ENCODE data around the gene DDIT3.
A peak's percentile ranks its signal among the peaks of the same experiment; 100 is the strongest.

DDIT3 gene

GRCh38 chr12:57487597-57488401 is 32.5 kb downstream of the DDIT3 start, which contains the start of gene MARS1:
MARS1 (plus strand) TSS chr12:57488068; CDS start chr12:57488091, 23 bp downstream.
- DNase-seq (ENCODE audit: low read depth in 1 of 2, low spot score in 1 of 2), result peak; percentile 75 to 92

- DNase-seq (ENCODE audit: low read depth in 1 of 2, low spot score in 1 of 2), result no peak
These were observed 33.2 kb downstream of the DDIT3 start for GRCh38 chr12:57487055-57487596.

GRCh38 chr12:57485695-57486094 is 34.6 kb downstream of the DDIT3 start:
- no peak for DNase-seq (ENCODE audit: low read depth in 1 of 2, low spot score in 1 of 2)

- no peak for DNase-seq (ENCODE audit: low read depth in 1 of 2, low spot score in 1 of 2)
These were observed 36.8 kb downstream of the DDIT3 start for GRCh38 chr12:57483466-57483865.

- no peak for DNase-seq (ENCODE audit: low read depth in 1 of 2, low spot score in 1 of 2)
These were observed 38.6 kb downstream of the DDIT3 start for GRCh38 chr12:57481671-57482070.

- peak in 1 of 2 donors; percentile 59 for DNase-seq (ENCODE audit: low read depth in 1 of 2, low spot score in 1 of 2)
These were observed 40.8 kb downstream of the DDIT3 start, which contains the start of gene ARHGAP9 for GRCh38 chr12:57479376-57480115. ARHGAP9 (minus strand) TSS chr12:57479866; CDS start chr12:57479406, 460 bp downstream.

- DNase-seq (ENCODE audit: low read depth in 1 of 2, low spot score in 1 of 2), result no peak
These were observed 41.3 kb downstream of the DDIT3 start for GRCh38 chr12:57479043-57479375.

GRCh38 chr12:57477710-57478681 is 42.3 kb downstream of the DDIT3 start:
- no peak for DNase-seq (ENCODE audit: low read depth in 1 of 2, low spot score in 1 of 2)

- no peak for DNase-seq (ENCODE audit: low read depth in 1 of 2, low spot score in 1 of 2)
These were observed 43.2 kb downstream of the DDIT3 start for GRCh38 chr12:57476993-57477709.

- peak; percentile 51 for DNase-seq (ENCODE audit: low read depth in 1 of 2, low spot score in 1 of 2)
These were observed 43.9 kb downstream of the DDIT3 start for GRCh38 chr12:57476162-57476992.

- no peak for DNase-seq (ENCODE audit: low read depth in 1 of 2, low spot score in 1 of 2)
These were observed 44.8 kb downstream of the DDIT3 start for GRCh38 chr12:57475271-57476161.

- DNase-seq (ENCODE audit: low read depth in 1 of 2, low spot score in 1 of 2), result no peak
These were observed 45.5 kb downstream of the DDIT3 start for GRCh38 chr12:57474862-57475261.

- no peak for DNase-seq (ENCODE audit: low read depth in 1 of 2, low spot score in 1 of 2)
These were observed 45.9 kb downstream of the DDIT3 start for GRCh38 chr12:57474430-57474829.

- no peak for DNase-seq (ENCODE audit: low read depth in 1 of 2, low spot score in 1 of 2)
These were observed 46.4 kb downstream of the DDIT3 start for GRCh38 chr12:57473886-57474285.

- DNase-seq (ENCODE audit: low read depth in 1 of 2, low spot score in 1 of 2), result no peak
These were observed 46.9 kb downstream of the DDIT3 start for GRCh38 chr12:57473392-57473791.

- DNase-seq (ENCODE audit: low read depth in 1 of 2, low spot score in 1 of 2), result no peak
These were observed 47.9 kb downstream of the DDIT3 start for GRCh38 chr12:57472391-57472790.

- DNase-seq (ENCODE audit: low read depth in 1 of 2, low spot score in 1 of 2), result no peak
These were observed 48.7 kb downstream of the DDIT3 start for GRCh38 chr12:57471661-57472060.

- DNase-seq (ENCODE audit: low read depth in 1 of 2, low spot score in 1 of 2), result no peak
These were observed 49.2 kb downstream of the DDIT3 start for GRCh38 chr12:57470970-57471656.
